GM21786 (cell line): ENCODE measurements around the gene CPB2.

Source experiments
- ATAC-seq: cut with Tn5 transposase; IDR thresholded peaks from one replicate; pipeline ENCODE4 v1.9.1; 2021; ENCODE audit not compliant: unreplicated experiment

The CPB2 gene, protein sequence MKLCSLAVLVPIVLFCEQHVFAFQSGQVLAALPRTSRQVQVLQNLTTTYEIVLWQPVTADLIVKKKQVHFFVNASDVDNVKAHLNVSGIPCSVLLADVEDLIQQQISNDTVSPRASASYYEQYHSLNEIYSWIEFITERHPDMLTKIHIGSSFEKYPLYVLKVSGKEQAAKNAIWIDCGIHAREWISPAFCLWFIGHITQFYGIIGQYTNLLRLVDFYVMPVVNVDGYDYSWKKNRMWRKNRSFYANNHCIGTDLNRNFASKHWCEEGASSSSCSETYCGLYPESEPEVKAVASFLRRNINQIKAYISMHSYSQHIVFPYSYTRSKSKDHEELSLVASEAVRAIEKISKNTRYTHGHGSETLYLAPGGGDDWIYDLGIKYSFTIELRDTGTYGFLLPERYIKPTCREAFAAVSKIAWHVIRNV

DNA sequence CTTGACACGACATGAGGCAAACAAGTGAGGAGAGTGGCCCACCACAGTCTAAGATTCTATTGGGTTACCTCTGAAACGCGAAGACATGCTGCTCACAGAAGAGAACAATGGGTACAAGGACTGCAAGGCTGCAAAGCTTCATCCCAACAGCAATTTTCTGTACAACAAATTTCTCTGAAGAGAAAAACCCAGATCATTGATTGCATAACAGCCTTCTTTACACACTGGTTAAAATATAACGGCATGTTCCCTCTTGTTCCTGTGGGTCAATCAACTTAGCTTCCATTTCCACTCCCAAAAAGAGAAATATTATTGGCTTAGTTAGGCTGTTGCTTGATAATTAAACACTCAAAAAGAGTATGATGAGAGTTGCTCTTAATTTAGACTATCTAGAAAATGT, at the start of gene CPB2:
Gene CPB2 (minus strand): TSS at position 166 of the 400 bp plus-strand sequence. CDS start 24 bp downstream, at position 142.
- no peak for ATAC-seq

DNA sequence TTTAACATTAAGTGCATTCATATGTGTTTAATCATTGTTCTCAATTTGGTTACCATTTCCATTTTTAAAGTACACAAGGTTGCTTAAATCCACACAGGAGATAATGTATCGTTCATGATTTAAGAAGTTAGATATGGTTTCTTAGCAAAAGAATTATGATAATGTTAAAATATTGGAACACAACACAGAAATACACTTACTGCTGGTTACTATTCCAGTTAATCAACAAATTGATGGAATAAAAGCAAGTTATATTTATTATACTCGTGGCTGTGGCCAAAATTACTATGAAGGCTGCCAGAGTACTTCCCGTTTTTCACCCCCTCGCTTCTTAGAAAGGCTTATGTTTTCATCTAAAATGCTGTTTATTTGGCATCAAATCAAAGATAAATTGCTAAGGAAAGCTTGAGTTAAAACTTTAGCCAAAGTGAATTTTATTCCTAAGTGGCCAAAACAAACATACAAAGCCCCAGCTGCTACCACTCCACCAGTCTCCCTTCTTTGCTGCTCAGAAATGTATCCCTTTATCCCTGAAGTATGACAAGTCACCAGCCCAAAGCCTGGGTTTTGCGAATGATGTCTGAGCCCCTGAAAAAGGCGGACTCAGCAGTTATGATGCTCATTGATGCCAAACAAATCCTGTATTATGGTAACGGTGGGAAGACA, 49.4 kb upstream of the CPB2 start:
- ATAC-seq = no peak

DNA sequence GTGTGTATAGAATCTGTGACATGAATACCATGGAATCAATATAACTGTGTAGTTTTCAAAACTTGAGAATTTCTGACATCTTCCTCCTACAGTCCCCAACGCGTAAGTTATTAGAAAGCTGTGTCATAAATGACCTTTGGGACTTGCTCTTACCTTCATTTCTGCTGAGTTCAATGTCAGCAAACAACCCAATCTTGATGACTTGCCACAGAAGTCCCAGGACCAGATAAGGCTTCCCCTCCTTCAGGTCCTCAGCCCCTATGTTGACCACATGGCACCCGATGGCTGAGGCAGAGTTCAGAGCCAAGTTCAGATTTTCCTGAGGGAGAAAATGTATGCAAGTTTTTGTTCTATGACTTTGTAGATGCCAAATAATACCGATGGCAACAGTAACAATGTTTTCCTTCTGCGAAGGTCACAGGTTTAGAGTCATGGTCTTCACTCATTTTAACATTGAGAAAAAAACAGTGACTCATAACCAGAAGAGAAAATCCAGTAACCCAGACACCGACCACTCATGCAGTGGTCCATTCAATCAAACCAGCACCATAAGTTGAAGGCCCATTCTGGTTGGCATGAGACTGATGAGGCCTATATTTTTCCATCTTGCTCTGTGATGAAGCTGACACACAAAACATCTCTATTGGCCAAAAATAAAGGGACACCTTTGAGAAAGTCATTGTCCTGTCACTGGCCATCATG, 47.9 kb upstream of the CPB2 start:
- no peak for ATAC-seq

DNA sequence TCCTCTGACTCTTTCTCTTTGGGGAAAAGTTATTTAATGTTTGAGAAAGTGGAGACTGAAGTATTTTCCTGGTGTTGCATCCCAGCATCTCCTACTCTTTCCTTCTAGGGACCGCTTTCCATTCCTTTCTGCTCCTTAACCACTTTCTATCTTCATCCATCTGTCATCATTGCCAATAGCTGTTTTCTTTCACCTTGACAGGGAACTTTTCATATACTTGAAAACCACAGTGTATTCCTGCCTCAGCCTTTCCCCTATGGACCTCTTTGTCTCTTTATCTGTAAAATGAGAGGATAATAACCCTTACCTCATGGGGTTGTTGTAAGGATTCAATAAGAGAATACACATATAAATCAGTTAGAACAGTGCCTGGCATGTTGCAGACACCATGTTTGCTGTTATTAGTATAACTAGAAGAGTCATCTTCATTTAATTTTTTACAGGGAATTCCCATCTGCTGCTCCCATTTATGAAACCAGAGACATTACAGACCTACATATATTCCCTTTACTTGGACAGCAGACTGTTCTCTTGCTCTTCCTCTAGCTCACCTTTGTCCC, 45.4 kb upstream of the CPB2 start:
- ATAC-seq = no peak

DNA sequence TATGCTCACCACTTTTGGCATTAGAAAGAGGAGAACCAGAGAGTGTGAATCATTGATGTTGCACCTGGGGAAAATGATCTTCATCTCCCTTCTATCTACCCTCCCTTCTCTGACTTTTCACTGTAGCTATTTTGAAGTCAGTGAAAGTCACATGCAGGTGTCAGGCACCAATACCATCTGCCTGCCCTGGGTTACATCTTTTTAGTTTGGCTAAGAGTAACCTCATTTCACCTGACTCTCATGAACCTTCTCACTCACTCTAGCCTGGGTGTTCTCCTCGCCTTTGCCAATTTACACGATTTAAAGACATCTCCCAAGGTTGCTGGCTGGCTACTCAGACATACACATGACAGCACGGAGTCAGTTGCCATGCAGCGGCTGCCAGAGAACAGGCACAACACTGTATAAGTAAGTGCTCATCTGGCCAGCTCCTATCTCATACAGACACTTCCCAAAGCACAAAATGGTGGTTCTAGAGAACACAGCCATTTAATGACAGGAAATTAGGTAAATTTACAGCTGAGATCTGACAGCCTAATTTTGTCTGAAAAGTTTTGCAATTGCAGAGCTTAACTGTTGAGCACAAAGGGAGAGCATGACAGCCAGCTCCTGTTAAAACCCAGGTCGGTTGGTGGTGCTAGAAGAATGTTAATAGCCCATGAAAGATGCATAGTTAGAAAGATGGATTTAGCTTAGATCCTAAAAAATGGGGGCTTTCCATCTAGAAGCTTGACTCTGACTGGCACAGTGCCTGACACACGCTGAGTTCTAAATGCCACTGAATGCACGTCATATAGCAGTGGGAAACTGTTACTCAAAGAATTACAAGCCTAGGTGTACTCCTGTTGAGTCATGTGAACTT, 44.7 kb upstream of the CPB2 start:
- no peak for ATAC-seq

DNA sequence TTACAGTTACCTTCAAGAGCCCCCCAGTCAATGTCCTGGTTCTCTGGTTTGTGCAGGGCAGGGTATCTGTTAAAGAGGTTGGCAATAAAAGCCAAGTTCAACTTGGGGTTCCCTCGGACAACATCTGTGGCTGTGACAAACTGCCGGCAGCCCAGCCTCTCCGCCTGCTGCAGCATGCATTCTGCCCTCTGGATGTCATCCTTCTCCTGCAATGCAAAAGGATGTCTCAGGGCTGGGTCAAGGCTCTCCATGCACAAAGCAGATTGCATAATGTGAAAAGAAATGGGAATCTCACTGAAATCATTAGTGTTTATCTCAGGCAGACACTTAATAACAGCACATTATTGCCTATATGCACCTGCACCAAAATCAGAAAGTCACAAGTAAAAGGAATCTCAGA, 42.1 kb upstream of the CPB2 start:
- ATAC-seq = no peak

DNA sequence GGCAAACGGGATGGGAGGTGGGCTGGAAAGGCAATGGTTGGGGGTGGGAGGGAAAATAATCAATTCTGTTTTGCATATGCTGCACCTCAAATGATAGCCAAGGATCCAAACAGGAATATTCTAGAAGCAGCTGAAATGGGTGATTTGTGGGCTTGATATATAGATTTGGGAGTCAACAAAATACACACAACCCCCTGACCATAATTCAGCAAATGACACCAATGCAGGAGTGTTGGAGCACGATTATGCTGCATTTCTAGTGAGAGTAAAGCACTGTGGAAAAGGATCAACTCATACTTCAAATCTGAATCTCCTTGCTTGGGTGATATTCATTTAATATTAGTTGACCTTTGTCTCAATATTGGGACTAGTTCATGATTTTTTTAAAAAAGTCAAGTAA, 41.1 kb upstream of the CPB2 start:
- no peak for ATAC-seq

DNA sequence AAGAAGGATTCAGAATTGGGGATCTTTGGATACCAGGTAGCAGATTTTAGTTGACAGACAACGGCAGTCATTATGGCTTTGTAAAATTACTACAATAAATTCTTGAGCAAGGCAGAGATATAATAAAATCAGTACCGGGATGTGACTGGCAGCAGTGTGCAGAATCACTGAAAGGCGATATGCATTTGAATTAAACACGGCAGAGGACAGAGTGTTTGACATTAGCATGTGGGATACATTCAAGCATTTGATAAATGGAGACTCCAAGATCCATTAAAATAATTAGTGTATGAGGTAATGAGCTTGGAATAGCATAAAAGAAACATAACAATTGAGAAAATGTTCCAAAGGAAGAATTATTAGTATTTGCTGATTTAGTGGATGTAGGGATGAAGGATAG, 40.3 kb upstream of the CPB2 start:
- no peak for ATAC-seq

DNA sequence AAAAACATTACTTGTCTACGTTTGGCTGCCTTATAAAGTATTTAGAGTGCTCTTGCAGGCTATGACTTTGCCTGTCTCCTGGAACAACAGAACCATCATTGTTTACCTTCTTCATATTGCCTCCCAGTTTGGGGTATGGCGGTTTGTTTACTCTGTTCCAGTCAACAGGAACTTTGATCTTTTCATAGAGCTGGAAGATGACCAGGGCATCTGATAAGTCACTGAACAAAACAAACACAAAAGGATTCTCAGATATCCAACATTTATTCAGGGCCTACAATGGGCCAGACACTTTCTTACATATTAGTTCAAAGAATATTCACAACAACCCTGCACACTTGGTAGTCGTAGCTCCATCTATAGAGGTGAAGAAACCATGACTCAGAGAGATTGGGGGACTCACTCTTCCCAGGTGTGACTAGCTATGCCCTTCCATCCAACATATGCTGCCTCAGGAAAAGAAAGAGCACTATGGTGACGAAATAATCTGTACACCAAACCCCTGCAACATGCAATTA, 38.4 kb upstream of the CPB2 start:
- ATAC-seq = no peak

DNA sequence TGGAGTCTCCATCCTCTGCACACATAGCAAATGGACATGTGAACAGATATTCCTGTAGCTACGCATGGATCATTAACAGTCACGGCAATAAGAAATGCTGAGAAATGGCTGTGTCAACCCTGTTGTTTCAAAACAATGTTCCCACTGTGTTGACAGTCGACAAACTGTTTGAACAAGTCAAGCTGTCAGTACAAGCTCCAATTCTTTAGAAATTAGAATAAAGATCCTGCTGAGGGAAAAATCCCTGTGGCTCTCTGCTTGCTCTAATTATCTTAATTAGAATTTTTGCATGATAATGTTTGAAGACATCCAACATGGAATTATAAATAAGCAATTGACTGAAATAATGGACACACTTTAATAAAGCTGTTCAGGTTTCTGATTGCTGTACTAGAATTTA, 37.9 kb upstream of the CPB2 start:
- no peak for ATAC-seq

DNA sequence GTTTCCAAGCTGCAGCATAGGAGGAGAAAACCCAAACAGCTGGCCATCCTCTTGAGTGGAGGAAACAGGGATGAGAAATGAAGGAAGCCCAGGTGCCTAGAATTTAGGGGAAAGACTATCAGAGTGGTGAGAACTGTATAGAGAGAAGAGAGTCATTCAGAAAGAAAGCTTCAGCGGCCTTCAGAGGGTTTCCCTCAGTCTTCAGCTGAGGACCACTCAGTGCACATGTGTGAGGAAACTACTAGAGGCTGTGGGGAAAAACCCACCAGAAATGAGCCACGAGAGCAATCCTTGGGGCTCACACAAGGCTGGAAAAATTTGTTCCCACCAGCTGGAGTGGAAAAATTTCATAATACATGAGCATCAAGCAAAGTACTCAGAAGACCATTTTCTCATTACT, 35.2 kb upstream of the CPB2 start:
- no peak for ATAC-seq

DNA sequence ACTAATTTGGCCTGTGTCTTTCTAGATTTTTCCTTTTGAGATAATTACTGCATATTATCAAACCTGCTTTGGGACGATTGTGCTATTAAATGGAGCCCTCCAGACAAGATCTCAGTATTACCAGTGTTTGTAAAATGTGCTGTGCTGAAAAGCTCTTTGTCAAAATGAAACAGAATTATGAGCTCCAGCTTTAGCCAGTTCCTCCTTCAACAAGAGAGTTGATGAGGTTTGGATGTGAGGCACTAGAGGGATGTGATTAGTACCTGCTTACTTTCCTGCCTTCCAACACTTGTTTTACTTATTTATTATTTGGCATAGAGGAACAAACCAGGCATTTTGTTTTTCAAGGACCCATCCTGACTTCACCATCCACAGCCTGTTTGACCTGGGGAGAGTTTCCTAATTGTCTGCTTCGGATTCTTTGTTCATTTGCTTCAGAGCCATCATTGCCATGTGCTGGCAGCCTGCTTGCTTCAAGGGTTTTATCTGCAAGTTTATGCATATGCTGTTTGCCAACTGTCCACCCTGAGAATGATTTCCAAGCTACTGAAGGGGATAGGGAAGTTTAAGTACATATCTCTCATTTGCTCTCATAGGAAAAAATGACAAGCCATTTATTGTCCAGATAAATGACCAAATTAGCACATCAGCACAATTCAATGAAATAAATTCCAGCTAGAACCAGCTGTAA, 32.9 kb upstream of the CPB2 start:
- ATAC-seq = no peak

DNA sequence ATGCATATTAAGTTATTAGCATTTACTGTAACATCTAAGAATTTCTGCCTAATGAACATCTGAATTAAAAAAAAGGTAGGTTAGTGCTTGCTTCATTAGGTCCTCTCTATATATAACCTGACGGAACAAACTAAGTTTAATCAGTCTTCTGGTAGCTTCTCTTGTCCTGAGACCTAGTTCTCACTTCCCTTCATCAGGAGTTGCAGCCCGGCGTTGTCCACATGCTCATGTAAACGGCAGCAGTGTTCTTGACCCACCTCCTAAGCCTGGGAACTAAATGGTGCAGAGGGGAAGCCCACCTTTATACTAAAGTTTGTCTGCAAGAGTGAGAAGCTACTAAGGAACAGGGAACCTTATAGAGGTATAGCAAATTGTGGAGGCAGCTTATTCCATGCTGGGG, 31.9 kb upstream of the CPB2 start:
- no peak for ATAC-seq

DNA sequence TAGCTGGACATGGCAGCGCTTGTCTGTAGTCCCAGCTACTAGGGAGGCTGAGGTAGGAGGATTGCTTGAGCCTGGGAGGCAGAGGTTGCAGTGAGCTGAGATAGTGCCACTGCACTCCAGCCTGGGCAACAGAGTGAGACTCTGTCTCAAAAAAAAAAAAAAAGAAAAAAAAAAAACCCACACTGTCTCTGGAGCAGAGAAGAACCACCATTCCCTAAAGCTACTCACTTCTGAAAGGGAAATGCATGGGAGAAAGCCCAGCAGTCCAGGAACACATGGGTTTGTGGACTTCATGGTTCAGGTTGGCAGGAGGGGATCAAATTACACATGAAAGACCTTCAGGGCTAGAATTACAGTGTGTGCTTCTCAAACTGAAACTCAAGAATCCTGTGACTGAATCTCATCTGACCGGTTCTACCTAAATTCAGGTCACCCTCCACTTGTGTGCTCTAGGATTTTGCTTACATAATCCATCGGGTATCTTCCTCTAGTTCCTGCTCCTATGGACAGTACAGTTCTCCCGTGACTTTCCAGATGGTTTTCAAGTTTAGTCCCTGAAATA, 30.2 kb upstream of the CPB2 start:
- ATAC-seq = no peak

DNA sequence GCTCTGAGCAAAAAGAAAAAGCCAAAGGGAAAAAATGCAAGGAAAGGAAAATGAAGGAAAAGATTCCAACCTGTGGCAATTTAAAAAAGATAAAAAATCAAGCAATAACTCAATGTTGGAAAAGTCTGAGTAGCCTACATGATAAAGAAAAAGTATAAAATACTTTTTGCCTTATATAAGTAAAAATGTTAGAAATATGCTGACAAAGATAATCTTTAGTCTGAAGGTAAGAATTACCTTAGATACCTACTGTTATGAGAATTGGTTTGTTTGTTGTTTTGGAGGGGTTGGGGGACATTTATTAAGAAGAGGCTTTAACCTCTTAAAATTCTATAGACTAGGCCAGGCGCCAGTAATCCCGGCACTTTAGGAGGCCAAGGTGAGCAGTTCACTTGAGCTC, 29.7 kb upstream of the CPB2 start:
- ATAC-seq = no peak

DNA sequence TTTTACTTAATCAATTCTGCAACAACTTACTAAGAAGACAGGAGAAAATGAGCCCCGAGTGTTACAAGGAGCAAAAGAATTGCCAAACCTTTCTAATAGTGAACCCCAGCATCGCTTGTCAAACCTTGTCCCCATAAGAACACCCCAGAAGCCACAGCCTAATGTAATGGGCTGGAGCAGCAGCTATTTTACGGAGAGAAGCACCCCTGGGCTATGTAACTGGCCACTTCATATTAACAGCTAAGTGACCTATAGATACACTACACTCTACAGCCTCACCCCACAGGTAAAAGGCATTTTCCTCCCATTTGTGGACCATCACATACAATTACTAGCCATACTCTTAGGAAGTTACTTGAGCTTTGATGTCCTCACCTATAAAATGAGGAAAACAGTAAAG, 27.3 kb upstream of the CPB2 start:
- ATAC-seq = no peak

DNA sequence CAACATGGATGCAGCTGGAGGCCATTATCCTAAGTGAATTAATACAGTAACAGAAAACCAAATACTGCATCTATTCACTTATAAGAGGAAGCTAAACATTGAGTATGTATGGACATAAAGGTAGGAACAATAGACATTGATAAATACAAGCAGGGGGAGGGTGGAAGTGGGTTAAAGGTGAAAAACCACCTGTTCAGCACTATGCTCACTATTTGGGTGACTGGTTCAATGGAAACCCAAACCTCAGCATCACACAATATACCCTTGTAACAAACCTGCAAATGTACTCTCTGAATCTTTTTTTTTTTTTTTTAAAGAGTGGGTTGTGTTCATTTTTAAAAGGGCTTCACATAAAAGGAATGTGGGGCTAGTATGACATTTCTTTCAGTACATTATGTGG, 26.9 kb upstream of the CPB2 start:
- no peak for ATAC-seq

DNA sequence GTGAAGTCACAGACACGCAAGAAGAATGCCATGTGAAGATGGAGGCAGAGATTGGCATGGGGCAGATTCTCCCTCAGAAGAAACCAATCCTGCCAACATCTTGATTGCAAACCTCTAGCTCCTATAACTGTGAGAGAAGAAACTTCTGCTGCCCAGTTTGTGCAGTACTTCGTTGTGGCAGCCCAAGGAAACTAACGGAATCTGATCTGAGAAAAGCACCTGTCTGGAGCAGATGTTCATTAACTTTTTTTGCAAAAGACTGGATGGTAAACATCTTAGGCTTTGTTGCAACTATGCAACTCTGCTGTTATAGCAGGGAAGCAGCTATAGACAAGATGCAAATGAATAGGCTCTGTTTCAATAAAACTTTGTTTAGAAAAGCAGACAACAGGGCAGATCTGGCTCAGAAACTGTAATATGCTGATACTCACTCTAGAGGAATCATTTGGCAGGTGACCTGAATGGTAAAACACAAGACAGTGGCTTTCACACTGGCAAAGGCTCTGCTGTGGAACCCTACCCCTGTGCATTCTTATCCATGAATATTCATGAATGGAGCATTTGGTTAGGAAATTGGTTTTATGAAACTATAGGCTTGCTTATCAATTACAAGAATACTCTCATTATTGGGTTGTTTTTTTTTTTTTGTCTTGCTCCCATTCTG, 25.3 kb upstream of the CPB2 start:
- ATAC-seq = no peak

DNA sequence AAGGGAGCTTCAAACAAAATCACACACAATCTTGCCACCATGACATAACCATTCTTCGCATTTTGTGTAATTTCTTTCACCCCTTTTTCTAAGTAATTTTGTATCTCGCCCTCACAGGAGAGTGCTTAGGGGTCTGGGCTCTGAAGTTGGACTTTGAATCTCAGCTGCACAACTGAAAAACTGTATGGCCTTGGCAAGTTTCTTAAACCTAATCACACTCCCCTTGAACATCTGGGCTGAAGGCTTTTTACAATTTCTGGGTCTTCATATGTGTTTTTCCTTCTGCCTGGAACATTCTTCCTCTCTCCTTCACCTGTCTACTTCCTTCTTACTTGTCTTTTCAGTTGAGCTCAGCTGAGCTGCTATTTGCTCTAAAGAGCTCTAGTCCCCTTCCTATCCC, 24.3 kb upstream of the CPB2 start:
- no peak for ATAC-seq
